ENCODE results near the gene RYR2. TPM values are rescaled to one million over a fixed set of nuclear protein-coding genes. Genes with fewer than 3 reads are reported as not detected.

Gene RYR2
- total and polyA plus RNA-seq, 8 donors = 0.25 to 33.5 (median 2.5) TPM

DNA sequence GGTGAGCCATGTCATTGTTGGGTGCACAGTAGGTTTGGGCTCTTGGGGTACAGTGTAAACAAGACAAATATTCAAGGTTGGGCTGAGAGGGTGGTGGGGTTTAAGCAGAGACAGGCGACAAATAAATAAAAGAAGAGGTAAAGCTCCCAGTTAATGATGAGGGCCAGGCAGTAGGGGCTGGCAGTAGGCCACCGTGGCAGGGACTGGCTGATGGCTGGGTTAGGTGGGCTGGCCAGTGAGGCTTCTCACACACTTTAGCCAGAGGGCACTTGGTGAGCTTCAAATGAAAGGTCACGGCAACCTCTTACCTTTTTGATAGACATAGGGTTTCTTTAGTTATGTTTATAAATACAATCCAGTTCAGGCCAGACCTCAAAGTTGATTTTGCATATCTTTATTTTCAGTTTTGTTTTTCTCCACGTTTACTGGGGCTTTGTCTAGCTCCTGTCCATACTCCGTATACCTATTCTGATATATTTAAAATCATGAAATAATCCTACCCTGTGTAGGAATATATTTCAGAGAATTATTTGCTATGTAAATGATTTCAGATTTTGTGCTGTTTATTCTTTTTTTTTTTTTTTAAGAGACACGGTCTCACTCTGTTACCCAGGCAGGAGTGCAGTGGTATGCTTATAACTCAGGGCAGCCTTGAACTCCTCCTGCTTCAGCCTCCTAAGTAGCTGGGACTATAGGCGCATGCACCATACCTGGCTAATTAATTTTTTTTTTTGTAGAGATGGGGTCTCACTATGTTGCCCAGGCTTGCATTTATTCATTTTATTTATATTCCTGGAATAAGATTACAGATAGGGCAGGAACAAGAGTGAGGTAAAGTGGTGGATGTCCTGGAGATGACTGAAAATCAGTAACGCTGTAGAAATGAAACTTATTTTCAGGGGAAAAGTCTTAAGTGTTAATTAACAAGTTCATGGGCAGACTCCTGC is 122.7 kb downstream of the RYR2 start:
- 64 to 79% (median 70%) methylated on average over 8 of the region's 8 CpGs for WGBS, 5 donors
- no peak for DNase-seq
- no peaks in the 10 kb centered on the region for H3K36me3 ChIP-seq
- peaks cover 0 to 5% (median 0%) of the 10 kb centered on the region in 4 donors for H3K4me1 ChIP-seq
- H3K27me3 ChIP-seq = no peaks in the 10 kb centered on the region
- intact Hi-C loops (cut with DNase I; ENCODE audit: low total_unique reads) = no loop called here
- no peak overlapping the region for H3K27ac ChIP-seq
- H3K4me3 ChIP-seq = no peak overlapping the region
- H3K9me3 ChIP-seq = no peaks in the 10 kb centered on the region
- TF ChIP-seq, protein P1, sequence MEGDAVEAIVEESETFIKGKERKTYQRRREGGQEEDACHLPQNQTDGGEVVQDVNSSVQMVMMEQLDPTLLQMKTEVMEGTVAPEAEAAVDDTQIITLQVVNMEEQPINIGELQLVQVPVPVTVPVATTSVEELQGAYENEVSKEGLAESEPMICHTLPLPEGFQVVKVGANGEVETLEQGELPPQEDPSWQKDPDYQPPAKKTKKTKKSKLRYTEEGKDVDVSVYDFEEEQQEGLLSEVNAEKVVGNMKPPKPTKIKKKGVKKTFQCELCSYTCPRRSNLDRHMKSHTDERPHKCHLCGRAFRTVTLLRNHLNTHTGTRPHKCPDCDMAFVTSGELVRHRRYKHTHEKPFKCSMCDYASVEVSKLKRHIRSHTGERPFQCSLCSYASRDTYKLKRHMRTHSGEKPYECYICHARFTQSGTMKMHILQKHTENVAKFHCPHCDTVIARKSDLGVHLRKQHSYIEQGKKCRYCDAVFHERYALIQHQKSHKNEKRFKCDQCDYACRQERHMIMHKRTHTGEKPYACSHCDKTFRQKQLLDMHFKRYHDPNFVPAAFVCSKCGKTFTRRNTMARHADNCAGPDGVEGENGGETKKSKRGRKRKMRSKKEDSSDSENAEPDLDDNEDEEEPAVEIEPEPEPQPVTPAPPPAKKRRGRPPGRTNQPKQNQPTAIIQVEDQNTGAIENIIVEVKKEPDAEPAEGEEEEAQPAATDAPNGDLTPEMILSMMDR (IDR thresholded peaks at IDR 0.05) = no peak
- no peak for TF ChIP-seq POLR2AphosphoS5 (IDR thresholded peaks at IDR 0.05)
- no peak for TF ChIP-seq EP300 (IDR thresholded peaks at IDR 0.05)
- no peak for TF ChIP-seq POLR2A (IDR thresholded peaks at IDR 0.05)

DNA sequence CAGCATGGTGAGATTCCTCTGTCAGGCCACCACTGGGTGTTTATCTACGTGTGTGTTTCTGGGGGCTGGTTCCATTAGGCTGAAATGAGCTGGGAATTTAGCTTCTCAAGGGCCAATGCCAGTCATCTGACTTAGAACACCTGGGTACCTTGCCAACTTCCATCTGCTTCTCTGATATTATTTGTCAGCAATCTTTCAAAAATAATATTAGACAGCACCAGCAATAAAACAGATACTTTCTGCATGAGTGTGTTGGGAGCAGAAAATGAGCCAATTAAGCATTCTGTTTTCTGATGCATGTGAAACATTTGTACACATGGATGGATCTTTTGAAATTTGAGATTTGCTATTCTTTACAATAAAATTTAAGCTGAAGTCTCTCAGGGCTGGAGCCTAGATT is 124.1 kb downstream of the RYR2 start:
- WGBS, 5 donors = 40 to 72% (median 56%) methylated on average over 1 of the region's 1 CpG
- H3K27me3 ChIP-seq = no peaks in the 10 kb centered on the region
- no peak overlapping the region for H3K27ac ChIP-seq
- intact Hi-C loops (cut with DNase I; ENCODE audit: low total_unique reads) = no loop called here
- no peak overlapping the region for H3K4me3 ChIP-seq
- H3K36me3 ChIP-seq = no peaks in the 10 kb centered on the region
- H3K4me1 ChIP-seq = peaks cover 0 to 5% (median 0%) of the 10 kb centered on the region in 4 donors
- no peaks in the 10 kb centered on the region for H3K9me3 ChIP-seq
- no peak for TF ChIP-seq EP300 (IDR thresholded peaks at IDR 0.05)
- TF ChIP-seq POLR2AphosphoS5 (IDR thresholded peaks at IDR 0.05) = no peak
- TF ChIP-seq, protein P1 (IDR thresholded peaks at IDR 0.05) = no peak
- TF ChIP-seq POLR2A (IDR thresholded peaks at IDR 0.05) = no peak
- DNase-seq = no peak

DNA sequence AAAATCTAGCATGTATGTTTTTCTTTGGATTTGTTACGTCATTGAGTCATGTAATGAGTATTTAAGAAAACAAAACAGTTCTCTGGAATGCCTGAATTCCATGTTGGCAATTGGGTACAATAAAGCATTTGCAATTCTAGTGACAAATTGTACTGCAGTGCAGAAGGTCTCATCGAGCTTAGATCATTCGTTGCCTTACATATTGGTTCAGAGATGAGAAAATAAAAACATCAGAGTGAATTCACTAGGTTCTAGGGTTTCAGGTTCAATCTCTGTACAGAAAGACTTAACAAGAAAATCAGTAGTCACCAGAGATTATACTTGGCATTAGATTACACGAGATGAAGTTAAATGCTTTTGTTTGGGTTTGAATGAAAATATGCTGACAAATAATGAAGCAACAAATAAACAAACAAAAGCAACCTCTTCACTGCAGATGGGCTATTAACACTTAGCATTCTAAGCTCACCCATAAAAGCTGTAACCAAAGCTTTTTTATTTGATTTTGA is 124.7 kb downstream of the RYR2 start:
- H3K36me3 ChIP-seq = no peaks in the 10 kb centered on the region
- no peaks in the 10 kb centered on the region for H3K27me3 ChIP-seq
- no peaks in the 10 kb centered on the region for H3K9me3 ChIP-seq
- 57 to 62% (median 59%) methylated on average over 4 of the region's 4 CpGs for WGBS, 5 donors
- intact Hi-C loops (cut with DNase I; ENCODE audit: low total_unique reads) = no loop called here
- TF ChIP-seq POLR2AphosphoS5 (IDR thresholded peaks at IDR 0.05) (no peak), POLR2A (IDR thresholded peaks at IDR 0.05) (no peak)
- H3K4me3 ChIP-seq = no peak overlapping the region
- no peak for DNase-seq
- no peak overlapping the region for H3K27ac ChIP-seq
- peaks cover 0 to 8% (median 2%) of the 10 kb centered on the region in 4 donors for H3K4me1 ChIP-seq

DNA sequence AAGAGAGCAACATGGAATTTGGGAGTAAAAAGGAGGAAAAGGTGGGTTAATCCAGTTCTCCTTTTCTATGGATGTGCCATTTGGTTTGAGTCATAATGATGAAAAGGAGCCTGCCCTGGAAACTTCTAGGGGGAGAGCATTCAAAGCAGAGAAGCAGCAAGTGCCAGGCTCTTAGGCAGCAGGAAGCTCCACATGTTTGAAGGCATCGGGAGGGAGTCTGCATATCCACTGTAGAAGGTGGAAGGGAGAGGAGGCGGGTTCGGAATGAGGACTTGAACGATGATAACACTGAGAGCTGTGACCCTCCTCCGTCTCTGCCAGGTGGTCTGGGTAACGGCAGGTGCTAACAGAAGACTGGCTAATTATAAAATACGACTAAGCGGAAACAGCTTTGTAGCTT is 128.2 kb downstream of the RYR2 start:
- Histone ChIP-seq H3K27ac (no peak overlapping the region), H3K4me3 (no peak overlapping the region), H3K4me1 (peaks cover 0 to 14% (median 6%) of the 10 kb centered on the region in 4 donors), H3K27me3 (no peaks in the 10 kb centered on the region), H3K9me3 (no peaks in the 10 kb centered on the region), H3K36me3 (no peaks in the 10 kb centered on the region)
- intact Hi-C loops (cut with DNase I; ENCODE audit: low total_unique reads) = no loop called here
- DNase-seq = no peak
- 70 to 81% (median 74%) methylated on average over 8 of the region's 8 CpGs for WGBS, 5 donors
- TF ChIP-seq EP300 (IDR thresholded peaks at IDR 0.05) = no peak
- TF ChIP-seq, protein P1 (IDR thresholded peaks at IDR 0.05) = no peak
- TF ChIP-seq POLR2AphosphoS5 (IDR thresholded peaks at IDR 0.05) = no peak
- TF ChIP-seq POLR2A (IDR thresholded peaks at IDR 0.05) = no peak
